Chondrocyte (in vitro differentiated cells): ENCODE results near the gene LYPLAL1. TPM values are rescaled to one million over a fixed set of nuclear protein-coding genes. Genes with fewer than 3 reads are reported as not detected.
A peak's percentile ranks its signal among the peaks of the same experiment; 100 is the strongest.
"Not testable (repeated sequence)": the region's sequence is repeated elsewhere in the genome, so short reads cannot be mapped to it uniquely, and the experiment has no call there.

Experiments used
- DNase-seq: peaks from one replicate; pipeline ENCODE4 v3.0.0; 2021; ENCODE audit warnings: mixed read lengths, low spot score
- H3K27ac Mint-ChIP-seq: one replicate; pipeline ENCODE4 v1.8.0; 2021; ENCODE audit warnings: mild to moderate bottlenecking, moderate library complexity, mixed read lengths; ENCODE audit not compliant: unreplicated experiment
- H3K27me3 Mint-ChIP-seq: 2 replicates; pipeline ENCODE4 v1.8.0; 2021; ENCODE audit warnings: low read depth, mixed read lengths
- H3K36me3 Mint-ChIP-seq: 2 replicates; pipeline ENCODE4 v1.8.0; 2021; ENCODE audit warnings: low read depth, mixed read lengths
- H3K4me1 Mint-ChIP-seq: 2 replicates; pipeline ENCODE4 v1.8.0; 2021; ENCODE audit warnings: low read depth, mild to moderate bottlenecking, mixed read lengths
- H3K4me3 Mint-ChIP-seq: one replicate; pipeline ENCODE4 v1.8.0; 2021; ENCODE audit warnings: mild to moderate bottlenecking, moderate library complexity, mixed read lengths; ENCODE audit not compliant: unreplicated experiment
- H3K9me3 Mint-ChIP-seq: 2 replicates; pipeline ENCODE4 v1.8.0; 2021; ENCODE audit warnings: low read depth, mixed read lengths
- total RNA-seq: library from RNA; stranded (reverse); gene quantifications from 3 replicates; pipeline ENCODE4 v1.2.1, GENCODE V29; 2021
- TF ChIP-seq, protein P1 (sequence below): fragments of 200-600 bp; sonication (generic); IDR thresholded peaks from 2 replicates; pipeline ENCODE4 v1.5.0; 2021; ENCODE audit warnings: antibody characterized with exemption, mild to moderate bottlenecking, moderate library complexity

LYPLAL1 gene
- total RNA-seq, 1 donor from 2014 or later, result 17.9 TPM

GRCh38 chr1:219235903-219236481 lies 62.3 kb downstream of the LYPLAL1 start:
- Mint-ChIP-seq H3K27ac (no peak overlapping the region), H3K4me1 (peaks cover 11% of the 10 kb centered on the region), H3K9me3 (peaks cover 3% of the 10 kb centered on the region), H3K27me3 (no peaks in the 10 kb centered on the region), H3K36me3 (no peaks in the 10 kb centered on the region), H3K4me3 (no peak overlapping the region)
- TF ChIP-seq, protein P1, sequence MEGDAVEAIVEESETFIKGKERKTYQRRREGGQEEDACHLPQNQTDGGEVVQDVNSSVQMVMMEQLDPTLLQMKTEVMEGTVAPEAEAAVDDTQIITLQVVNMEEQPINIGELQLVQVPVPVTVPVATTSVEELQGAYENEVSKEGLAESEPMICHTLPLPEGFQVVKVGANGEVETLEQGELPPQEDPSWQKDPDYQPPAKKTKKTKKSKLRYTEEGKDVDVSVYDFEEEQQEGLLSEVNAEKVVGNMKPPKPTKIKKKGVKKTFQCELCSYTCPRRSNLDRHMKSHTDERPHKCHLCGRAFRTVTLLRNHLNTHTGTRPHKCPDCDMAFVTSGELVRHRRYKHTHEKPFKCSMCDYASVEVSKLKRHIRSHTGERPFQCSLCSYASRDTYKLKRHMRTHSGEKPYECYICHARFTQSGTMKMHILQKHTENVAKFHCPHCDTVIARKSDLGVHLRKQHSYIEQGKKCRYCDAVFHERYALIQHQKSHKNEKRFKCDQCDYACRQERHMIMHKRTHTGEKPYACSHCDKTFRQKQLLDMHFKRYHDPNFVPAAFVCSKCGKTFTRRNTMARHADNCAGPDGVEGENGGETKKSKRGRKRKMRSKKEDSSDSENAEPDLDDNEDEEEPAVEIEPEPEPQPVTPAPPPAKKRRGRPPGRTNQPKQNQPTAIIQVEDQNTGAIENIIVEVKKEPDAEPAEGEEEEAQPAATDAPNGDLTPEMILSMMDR, result no peak
- no peak for DNase-seq

- H3K27me3 Mint-ChIP-seq, result no peaks in the 10 kb centered on the region
- H3K4me3 Mint-ChIP-seq, result no peak overlapping the region
- DNase-seq, result no peak
- H3K36me3 Mint-ChIP-seq, result no peaks in the 10 kb centered on the region
- H3K9me3 Mint-ChIP-seq, result peaks cover 3% of the 10 kb centered on the region
- H3K27ac Mint-ChIP-seq, result peak overlapping the region; percentile 70
- H3K4me1 Mint-ChIP-seq, result peaks cover 11% of the 10 kb centered on the region
- TF ChIP-seq, protein P1, result no peak
Observed at GRCh38 chr1:219236933-219237610, 63.4 kb downstream of the LYPLAL1 start.

GRCh38 chr1:219239518-219239917 lies 65.8 kb downstream of the LYPLAL1 start:
- Mint-ChIP-seq H3K9me3 (peaks cover 3% of the 10 kb centered on the region), H3K27me3 (no peaks in the 10 kb centered on the region), H3K27ac (no peak overlapping the region), H3K4me1 (peaks cover 11% of the 10 kb centered on the region), H3K36me3 (peaks cover 4% of the 10 kb centered on the region), H3K4me3 (no peak overlapping the region)
- DNase-seq, result no peak
- TF ChIP-seq, protein P1, result no peak

DNA sequence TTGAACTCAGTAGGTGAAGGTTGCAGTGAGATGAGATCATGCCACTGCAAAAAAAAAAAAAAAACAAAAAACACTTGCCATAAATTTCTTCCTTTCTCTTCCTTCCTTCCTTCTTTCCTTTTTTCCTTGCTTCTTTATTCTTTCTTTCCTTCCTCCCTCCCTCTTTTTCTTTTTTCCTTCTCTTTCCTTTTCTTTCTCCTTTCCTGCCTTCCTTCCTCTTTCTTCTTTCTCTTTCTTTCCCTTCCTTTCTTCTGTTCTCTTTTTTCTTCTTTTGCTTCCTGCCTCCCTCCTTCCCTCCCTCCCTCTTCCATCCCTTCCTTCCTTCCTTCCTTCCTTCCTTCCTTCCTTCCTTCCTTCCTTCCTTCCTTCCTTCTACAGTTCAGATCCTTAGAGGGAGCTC lies 71.2 kb downstream of the LYPLAL1 start:
- TF ChIP-seq, protein P1, result no peak
- Mint-ChIP-seq H3K9me3 (no peaks in the 10 kb centered on the region), H3K4me3 (no peak overlapping the region), H3K27ac (no peak overlapping the region), H3K27me3 (no peaks in the 10 kb centered on the region), H3K36me3 (peaks cover 4% of the 10 kb centered on the region), H3K4me1 (no peaks in the 10 kb centered on the region)
- no peak for DNase-seq

DNA sequence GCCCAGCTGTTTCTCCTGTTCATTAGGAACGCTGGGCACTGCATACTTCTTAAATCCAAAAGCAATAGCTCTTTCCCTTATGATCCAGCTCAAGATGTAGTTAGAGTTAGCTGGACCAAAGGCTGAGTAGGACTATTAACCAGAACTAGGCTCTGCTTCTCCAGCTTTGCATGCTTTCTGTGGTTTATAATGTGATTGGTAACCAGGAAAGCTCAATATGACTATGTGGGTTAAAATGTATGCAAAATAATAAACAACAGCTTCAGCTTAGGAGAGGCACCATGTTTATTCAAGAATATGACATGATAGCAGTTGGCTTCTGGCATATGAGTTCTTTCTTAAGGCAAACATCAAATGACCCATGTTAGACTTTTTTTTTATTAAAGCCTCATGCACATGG lies 73.8 kb downstream of the LYPLAL1 start:
- H3K4me1 Mint-ChIP-seq, result no peaks in the 10 kb centered on the region
- H3K36me3 Mint-ChIP-seq, result peaks cover 4% of the 10 kb centered on the region
- H3K27ac Mint-ChIP-seq, result no peak overlapping the region
- H3K4me3 Mint-ChIP-seq, result no peak overlapping the region
- no peaks in the 10 kb centered on the region for H3K27me3 Mint-ChIP-seq
- TF ChIP-seq, protein P1, result no peak
- peaks cover 12% of the 10 kb centered on the region for H3K9me3 Mint-ChIP-seq
- DNase-seq, result no peak

GRCh38 chr1:219250468-219250867 lies 76.8 kb downstream of the LYPLAL1 start:
- H3K27ac Mint-ChIP-seq, result not testable (repeated sequence)

More at GRCh38 chr1:219250468-219250867, 76.8 kb downstream of the LYPLAL1 start:
- H3K9me3 Mint-ChIP-seq, result peaks cover 32% of the 10 kb centered on the region
- not testable (repeated sequence) for H3K27me3 Mint-ChIP-seq, DNase-seq, H3K4me1 Mint-ChIP-seq, H3K4me3 Mint-ChIP-seq, H3K36me3 Mint-ChIP-seq
